ENCODE results near the gene ZNF860. TPM values are rescaled to one million over a fixed set of nuclear protein-coding genes. Genes with fewer than 3 reads are reported as not detected.
"Not testable (repeated sequence)": the region's sequence is repeated elsewhere in the genome, so short reads cannot be mapped to it uniquely, and the experiment has no call there.

The ZNF860 gene
- total RNA-seq, 3 donors from 2014 or later, result 0.63 to 1.0 (median 0.70) TPM

DNA sequence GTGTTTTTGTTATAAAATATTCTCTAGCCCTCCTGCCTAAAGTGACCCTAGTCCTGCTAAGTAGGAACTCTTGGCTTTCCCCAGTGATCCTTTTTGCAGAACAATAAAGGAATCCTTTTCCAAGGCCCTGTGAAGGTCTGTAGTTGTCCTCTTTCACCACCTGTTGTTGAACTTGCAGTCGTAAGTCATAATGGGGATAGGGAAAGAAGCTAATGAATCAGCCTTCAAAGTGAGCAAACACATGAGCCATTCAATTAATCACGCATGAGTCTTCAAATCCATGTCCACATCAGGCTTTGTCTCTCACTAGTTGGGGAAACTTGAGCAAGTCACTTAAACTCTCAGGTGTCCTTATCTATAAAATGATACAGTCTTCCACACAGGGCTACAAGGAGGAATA, 27.6 kb downstream of the ZNF860 start:
- TF ChIP-seq, protein P1, sequence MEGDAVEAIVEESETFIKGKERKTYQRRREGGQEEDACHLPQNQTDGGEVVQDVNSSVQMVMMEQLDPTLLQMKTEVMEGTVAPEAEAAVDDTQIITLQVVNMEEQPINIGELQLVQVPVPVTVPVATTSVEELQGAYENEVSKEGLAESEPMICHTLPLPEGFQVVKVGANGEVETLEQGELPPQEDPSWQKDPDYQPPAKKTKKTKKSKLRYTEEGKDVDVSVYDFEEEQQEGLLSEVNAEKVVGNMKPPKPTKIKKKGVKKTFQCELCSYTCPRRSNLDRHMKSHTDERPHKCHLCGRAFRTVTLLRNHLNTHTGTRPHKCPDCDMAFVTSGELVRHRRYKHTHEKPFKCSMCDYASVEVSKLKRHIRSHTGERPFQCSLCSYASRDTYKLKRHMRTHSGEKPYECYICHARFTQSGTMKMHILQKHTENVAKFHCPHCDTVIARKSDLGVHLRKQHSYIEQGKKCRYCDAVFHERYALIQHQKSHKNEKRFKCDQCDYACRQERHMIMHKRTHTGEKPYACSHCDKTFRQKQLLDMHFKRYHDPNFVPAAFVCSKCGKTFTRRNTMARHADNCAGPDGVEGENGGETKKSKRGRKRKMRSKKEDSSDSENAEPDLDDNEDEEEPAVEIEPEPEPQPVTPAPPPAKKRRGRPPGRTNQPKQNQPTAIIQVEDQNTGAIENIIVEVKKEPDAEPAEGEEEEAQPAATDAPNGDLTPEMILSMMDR (IDR thresholded peaks at IDR 0.05), result no peak
- no peaks in the 10 kb centered on the region for H3K4me1 ChIP-seq (ENCODE audit: low read depth)
- H3K4me3 ChIP-seq, result no peak overlapping the region
- H3K36me3 ChIP-seq (ENCODE audit: low read depth), result no peaks in the 10 kb centered on the region
- ATAC-seq, result no peak
- no peaks in the 10 kb centered on the region for H3K9me3 ChIP-seq
- intact Hi-C loops (cut with DNase I, micrococcal nuclease), result no loop called here
- DNase-seq, result no peak

DNA sequence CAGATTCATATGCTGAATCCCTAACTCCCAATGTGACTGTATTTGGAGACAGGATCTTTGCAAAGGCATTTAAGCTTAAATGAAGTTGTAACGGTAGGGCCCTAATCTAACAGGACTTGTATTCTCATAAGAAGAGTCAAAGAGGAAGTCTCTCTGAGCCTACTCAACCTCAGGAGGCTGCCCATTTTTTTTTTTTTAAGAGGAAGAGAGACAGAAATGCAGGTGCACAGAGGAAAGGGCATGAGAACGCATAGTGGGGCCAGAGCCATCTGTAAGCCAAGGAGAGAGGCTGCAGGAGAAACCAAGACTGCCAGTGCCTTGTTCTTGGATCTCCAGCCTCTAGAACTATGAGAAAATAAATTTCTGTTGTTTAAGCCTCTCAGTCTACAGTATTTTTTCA, 28.4 kb downstream of the ZNF860 start:
- Histone ChIP-seq H3K4me3 (no peak overlapping the region), H3K36me3 (ENCODE audit: low read depth) (no peaks in the 10 kb centered on the region), H3K4me1 (ENCODE audit: low read depth) (no peaks in the 10 kb centered on the region), H3K9me3 (no peaks in the 10 kb centered on the region)
- intact Hi-C loops (cut with DNase I, micrococcal nuclease), result no loop called here
- DNase-seq, result no peak
- TF ChIP-seq, protein P1 (IDR thresholded peaks at IDR 0.05), result no peak
- no peak for ATAC-seq

DNA sequence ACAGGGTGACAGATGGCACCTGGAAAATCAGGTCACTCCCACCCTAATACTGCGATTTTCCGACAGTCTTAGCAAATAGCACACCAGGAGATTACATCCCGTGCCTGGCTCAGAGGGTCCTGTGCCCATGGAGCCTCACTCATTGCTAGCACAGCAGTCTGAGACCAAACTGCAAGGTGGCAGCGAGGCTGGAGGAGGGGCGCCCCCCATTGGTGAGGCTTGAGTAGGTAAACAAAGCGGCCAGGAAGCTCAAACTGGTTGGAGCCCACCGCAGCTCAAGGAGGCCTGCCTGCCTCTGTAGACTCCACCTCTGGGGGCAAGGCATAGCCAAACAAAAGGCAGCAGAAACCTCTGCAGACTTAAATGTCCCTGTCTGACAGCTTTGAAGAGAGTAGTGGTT, 29.1 kb downstream of the ZNF860 start:
- H3K4me1 ChIP-seq (ENCODE audit: low read depth); intact Hi-C loops (cut with DNase I, micrococcal nuclease); H3K4me3 ChIP-seq; H3K9me3 ChIP-seq; DNase-seq; H3K36me3 ChIP-seq (ENCODE audit: low read depth); ATAC-seq: not testable (repeated sequence)

DNA sequence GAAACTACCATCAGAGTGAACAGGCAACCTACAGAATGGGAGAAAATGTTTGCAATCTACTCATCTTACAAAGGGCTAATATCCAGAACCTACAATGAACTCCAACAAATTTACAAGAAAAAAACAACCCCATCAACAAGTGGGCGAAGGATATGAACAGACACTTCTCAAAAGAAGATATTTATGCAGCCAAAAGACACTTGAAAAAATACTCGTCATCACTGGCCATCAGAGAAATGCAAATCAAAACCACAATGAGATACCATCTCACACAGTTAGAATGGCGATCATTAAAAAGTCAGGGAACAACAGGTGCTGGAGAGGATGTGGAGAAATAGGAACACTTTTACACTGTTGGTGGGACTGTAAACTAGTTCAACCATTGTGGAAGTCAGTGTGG, 34.1 kb downstream of the ZNF860 start:
- H3K36me3 ChIP-seq (ENCODE audit: low read depth); H3K4me3 ChIP-seq; ATAC-seq; H3K9me3 ChIP-seq; H3K4me1 ChIP-seq (ENCODE audit: low read depth); intact Hi-C loops (cut with DNase I, micrococcal nuclease); DNase-seq: not testable (repeated sequence)

DNA sequence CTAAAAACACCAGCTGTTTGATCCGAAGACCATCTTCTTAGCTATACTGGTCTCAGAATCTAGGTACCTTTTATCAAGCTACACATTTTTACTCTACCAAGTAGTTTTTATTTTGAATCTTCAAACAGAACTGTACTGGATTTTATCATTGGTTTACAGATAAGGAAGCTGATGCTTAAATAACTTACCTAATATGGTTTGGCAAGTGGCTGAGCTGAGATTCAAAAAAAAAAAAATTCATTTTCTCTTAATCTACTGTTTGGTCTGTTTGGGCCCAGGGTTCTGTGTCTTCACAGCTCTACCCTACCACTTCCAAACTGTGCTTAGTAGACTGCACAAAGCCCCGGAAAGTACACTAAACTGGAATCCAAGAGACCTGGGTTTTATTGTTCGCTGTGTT, 35.7 kb downstream of the ZNF860 start:
- TF ChIP-seq, protein P1 (IDR thresholded peaks at IDR 0.05), result no peak
- no peak overlapping the region for H3K4me3 ChIP-seq
- H3K9me3 ChIP-seq, result no peaks in the 10 kb centered on the region
- no peaks in the 10 kb centered on the region for H3K36me3 ChIP-seq (ENCODE audit: low read depth)
- ATAC-seq (no peak), DNase-seq (no peak)
- H3K4me1 ChIP-seq (ENCODE audit: low read depth), result no peaks in the 10 kb centered on the region
- intact Hi-C loops (cut with DNase I, micrococcal nuclease), result no loop called here

DNA sequence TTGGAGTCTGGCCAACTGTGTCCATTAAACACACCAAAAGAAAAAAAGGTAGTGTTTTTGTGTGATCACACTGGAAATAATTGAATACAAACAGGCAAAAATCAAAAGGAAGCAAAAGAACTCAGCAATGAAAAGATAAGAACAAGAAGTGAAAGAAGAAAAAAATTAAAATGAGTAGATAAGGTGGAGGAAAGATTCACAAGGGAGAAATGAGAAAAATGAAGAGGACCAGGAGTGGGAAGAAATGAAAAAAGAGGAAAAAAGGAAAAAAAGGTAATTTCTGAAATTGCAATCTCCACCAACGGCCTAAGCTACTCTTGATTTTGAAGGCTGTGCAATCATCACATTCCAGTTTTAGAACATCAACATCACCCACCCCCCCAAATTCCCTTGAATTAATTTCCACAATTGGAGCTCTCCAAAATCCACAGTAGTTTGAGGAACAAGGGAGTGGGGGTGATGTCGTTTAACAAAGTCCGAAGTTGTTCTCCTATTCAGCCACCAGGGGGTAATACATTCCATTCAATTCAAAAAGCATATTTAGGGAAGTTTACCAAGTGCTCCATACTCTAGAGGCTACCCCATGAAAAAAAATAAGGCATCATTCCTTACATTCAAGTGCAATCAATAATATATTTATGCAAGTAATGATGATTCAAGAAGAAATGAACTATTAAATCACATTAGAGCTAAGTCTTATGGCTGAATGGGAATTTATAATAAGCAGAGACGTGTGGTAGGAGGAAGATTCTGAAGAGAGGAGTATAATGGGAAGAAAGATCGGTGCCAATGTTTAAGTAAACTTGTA, 37.4 kb downstream of the ZNF860 start:
- no peaks in the 10 kb centered on the region for H3K4me1 ChIP-seq (ENCODE audit: low read depth)
- intact Hi-C loops (cut with DNase I, micrococcal nuclease), result loop anchor here in 1 of 2 donors (2.0 kb wide), 1 partner anchor 126 kb away; no protein-coding TSS in a partner anchor

More for the DNA sequence above, 37.4 kb downstream of the ZNF860 start:
- TF ChIP-seq, protein P1 (IDR thresholded peaks at IDR 0.05), result peak; percentile 56
- H3K9me3 ChIP-seq, result no peaks in the 10 kb centered on the region
- ATAC-seq (peak; percentile 86), DNase-seq (peak in 1 of 3 donors; percentile 43)
- H3K36me3 ChIP-seq (ENCODE audit: low read depth), result no peaks in the 10 kb centered on the region
- H3K4me3 ChIP-seq, result no peak overlapping the region
